Left lung (tissue), 10 donors: ENCODE data around the gene HAUS2. TPM values are rescaled to one million over a fixed set of nuclear protein-coding genes. Genes with fewer than 3 reads are reported as not detected.

Source experiments
- ATAC-seq: fragments of 200-7000 bp; cut with Tn5 transposase; one replicate; pipeline ENCODE4 v1.9.1; 2020; ENCODE audit warnings: moderate library complexity
- DNase-seq, 4 donors: peaks; one replicate each; pipeline ENCODE4 v3.0.0-alpha.2; 2013 to 2020
- H3K27ac ChIP-seq, 2 donors: fragments of 200-600 bp; sonication (generic) in 1 of 2; one replicate each; pipeline versions ENCODE4 v1.5.0 to v1.8.0; 2020 to 2021
- H3K27me3 ChIP-seq, 2 donors: fragments of 200-600 bp; sonication (generic) in 1 of 2; one replicate each; pipeline versions ENCODE4 v1.5.0 to v1.8.0; 2020 to 2021
- H3K36me3 ChIP-seq, 2 donors: fragments of 200-600 bp; sonication (generic) in 1 of 2; one replicate each; pipeline versions ENCODE4 v1.5.0 to v1.8.0; 2020 to 2021
- H3K4me1 ChIP-seq, 2 donors: fragments of 200-600 bp; one replicate each; pipeline ENCODE4 v1.8.0; 2021
- H3K4me3 ChIP-seq, 2 donors: fragments of 200-600 bp; sonication (generic) in 1 of 2; one replicate each; pipeline versions ENCODE4 v1.5.0 to v1.8.0; 2020 to 2021; ENCODE audit warnings: mild to moderate bottlenecking in 1 of 2
- H3K9me3 ChIP-seq, 2 donors: fragments of 200-600 bp; sonication (generic) in 1 of 2; one replicate each; pipeline versions ENCODE4 v1.5.0 to v1.8.0; 2020 to 2021
- CTCF ChIP-seq, 2 donors: fragments of 200-600 bp; sonication (generic) in 1 of 2; IDR thresholded peaks; one replicate each; pipeline versions ENCODE4 v1.5.0 to v1.8.0; 2021; ENCODE audit warnings: antibody characterized with exemption in 2 of 2
- intact Hi-C, 2 donors: fragments of 100-400 bp; cut with DNase I; formaldehyde crosslinking; loops; one replicate each; pipeline versions ENCODE4 v1.11.2 to v1.14.2; 2022
- polyA plus RNA-seq, 6 donors: library from polyadenylated mRNA; unstranded; fragments of 120-200 nt; gene quantifications; one replicate each; pipeline ENCODE4 v1.2.1, GENCODE V29; 2013; ENCODE audit not compliant: insufficient read length in 6 of 6
- total RNA-seq, 2 donors: library from RNA; stranded (reverse); fragmentation: NEBNext Ultra II Directional; extraction: Animal tissue kit (Norgen Biotek cat#: 25700); gene quantifications; one replicate each; pipeline ENCODE4 v1.2.1, GENCODE V29; 2021
- donor health status: DM: no; HTN: yes; CAD: no.
- donor health status: DM: no; HTN: no; CAD: no.

HAUS2 gene
- total and polyA plus RNA-seq, 8 donors = 18.4 to 27.1 (median 22.6) TPM

- H3K27me3 ChIP-seq = no peaks in the 10 kb centered on the region
- DNase-seq (no peak), ATAC-seq (no peak)
- no peak for TF ChIP-seq CTCF (IDR thresholded peaks at IDR 0.05)
- intact Hi-C loops = no loop called here
- peaks cover 0 to 85% of the 10 kb centered on the region in 2 donors for H3K36me3 ChIP-seq
- H3K4me1 ChIP-seq = no peaks in the 10 kb centered on the region
- no peak overlapping the region for H3K4me3 ChIP-seq
- H3K9me3 ChIP-seq = no peaks in the 10 kb centered on the region
- no peak overlapping the region for H3K27ac ChIP-seq
Observed at GRCh38 chr15:42523331-42523730, 25.3 kb upstream of the HAUS2 start.

- no peaks in the 10 kb centered on the region for H3K27me3 ChIP-seq
- TF ChIP-seq CTCF (IDR thresholded peaks at IDR 0.05) = no peak
- intact Hi-C loops = no loop called here
- no peak overlapping the region for H3K4me3 ChIP-seq
- peaks cover 0 to 83% of the 10 kb centered on the region in 2 donors for H3K36me3 ChIP-seq
- DNase-seq (no peak), ATAC-seq (no peak)
- no peaks in the 10 kb centered on the region for H3K9me3 ChIP-seq
- no peak overlapping the region for H3K27ac ChIP-seq
- no peaks in the 10 kb centered on the region for H3K4me1 ChIP-seq
Observed at GRCh38 chr15:42528970-42529369, 19.7 kb upstream of the HAUS2 start.

- intact Hi-C loops = no loop called here
- no peaks in the 10 kb centered on the region for H3K27me3 ChIP-seq
- TF ChIP-seq CTCF (IDR thresholded peaks at IDR 0.05) = no peak
Observed at GRCh38 chr15:42533246-42533645, 15.4 kb upstream of the HAUS2 start.

GRCh38 chr15:42544853-42545629, 3.6 kb upstream of the HAUS2 start:
- DNase-seq (no peak), ATAC-seq (no peak)
- Histone ChIP-seq H3K9me3 (no peaks in the 10 kb centered on the region), H3K4me1 (peaks cover 18 to 45% of the 10 kb centered on the region in 2 donors), H3K36me3 (peaks cover 0 to 51% of the 10 kb centered on the region in 2 donors), H3K27ac (peak overlapping the region in 1 of 2 donors; percentile 72), H3K4me3 (no peak overlapping the region), H3K27me3 (no peaks in the 10 kb centered on the region)
- TF ChIP-seq CTCF (IDR thresholded peaks at IDR 0.05) = no peak
- intact Hi-C loops = no loop called here

More at GRCh38 chr15:42533246-42533645, 15.4 kb upstream of the HAUS2 start:
- DNase-seq = no peak
- no peak for ATAC-seq
- Histone ChIP-seq H3K27ac (no peak overlapping the region), H3K4me1 (no peaks in the 10 kb centered on the region), H3K4me3 (no peak overlapping the region), H3K9me3 (no peaks in the 10 kb centered on the region), H3K36me3 (peaks cover 0 to 92% of the 10 kb centered on the region in 2 donors)

- H3K4me1 ChIP-seq = peaks cover 19 to 56% of the 10 kb centered on the region in 2 donors
- H3K36me3 ChIP-seq = peaks cover 0 to 27% of the 10 kb centered on the region in 2 donors
- DNase-seq = no peak
- no peaks in the 10 kb centered on the region for H3K9me3 ChIP-seq
- peak overlapping the region; percentile 89 to 96 for H3K27ac ChIP-seq
- no peak for TF ChIP-seq CTCF (IDR thresholded peaks at IDR 0.05)
- ATAC-seq = peak; percentile 43
- no peaks in the 10 kb centered on the region for H3K27me3 ChIP-seq
- intact Hi-C loops = no loop called here
- H3K4me3 ChIP-seq = peak overlapping the region; percentile 84 to 99
Observed at GRCh38 chr15:42547918-42548248, 755 bp upstream of the HAUS2 start.
